GM19023 (cell line): ENCODE data around the gene KRT36.

ENCODE experiments used
- ATAC-seq: cut with Tn5 transposase; IDR thresholded peaks from one replicate; pipeline ENCODE4 v1.9.1; 2021; ENCODE audit warnings: mild to moderate bottlenecking, moderate library complexity; ENCODE audit not compliant: unreplicated experiment

Gene KRT36

GRCh38 chr17:41480136-41480535 is 9.6 kb downstream of the KRT36 start:
- ATAC-seq: no peak

GRCh38 chr17:41478237-41478636 is 11.5 kb downstream of the KRT36 start:
- no peak for ATAC-seq

GRCh38 chr17:41476866-41477815 is 12.6 kb downstream of the KRT36 start:
- no peak for ATAC-seq

DNA sequence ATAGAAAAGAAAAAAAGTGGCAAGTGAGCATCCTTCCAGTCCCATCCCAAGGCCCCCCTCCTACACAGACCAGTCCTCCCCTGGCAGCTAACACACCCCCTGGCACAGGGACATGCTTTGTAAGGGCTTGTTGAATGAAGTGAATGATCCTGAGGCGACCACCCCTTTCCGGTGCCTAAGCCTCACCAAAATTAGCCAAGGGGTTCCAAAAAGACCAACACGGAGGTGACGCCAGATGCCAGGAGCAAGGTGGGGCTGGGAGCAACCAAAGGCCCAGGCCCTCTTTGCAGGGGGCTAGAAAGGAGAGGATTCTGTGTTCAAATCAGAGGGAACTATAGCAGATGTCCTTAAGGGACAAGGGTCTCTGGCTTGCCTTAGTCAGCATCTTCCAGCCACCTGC is 14.3 kb downstream of the KRT36 start:
- no peak for ATAC-seq

GRCh38 chr17:41474863-41475262 is 14.8 kb downstream of the KRT36 start:
- ATAC-seq: no peak

- no peak for ATAC-seq
These were observed 21.4 kb downstream of the KRT36 start for GRCh38 chr17:41468346-41468745.

DNA sequence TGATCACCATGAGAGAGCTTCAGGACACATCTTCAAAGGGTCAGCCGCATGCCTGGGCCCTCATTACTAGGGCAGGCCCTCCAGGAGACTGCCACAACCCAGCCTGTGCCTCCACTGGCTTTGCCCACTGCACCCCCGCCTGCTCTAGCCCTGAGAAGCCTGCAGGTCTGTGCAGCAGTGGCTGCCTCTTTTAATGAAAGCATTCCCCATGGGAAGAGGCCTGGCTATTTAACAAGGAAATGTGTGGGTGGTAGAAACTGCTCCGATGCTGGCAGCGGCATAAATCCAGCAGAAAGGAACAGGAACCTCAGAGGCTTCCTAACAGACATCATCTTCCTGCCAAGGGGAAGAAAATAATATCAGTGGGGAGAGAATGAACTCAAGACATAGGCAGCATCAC is 22.1 kb downstream of the KRT36 start:
- ATAC-seq: no peak

DNA sequence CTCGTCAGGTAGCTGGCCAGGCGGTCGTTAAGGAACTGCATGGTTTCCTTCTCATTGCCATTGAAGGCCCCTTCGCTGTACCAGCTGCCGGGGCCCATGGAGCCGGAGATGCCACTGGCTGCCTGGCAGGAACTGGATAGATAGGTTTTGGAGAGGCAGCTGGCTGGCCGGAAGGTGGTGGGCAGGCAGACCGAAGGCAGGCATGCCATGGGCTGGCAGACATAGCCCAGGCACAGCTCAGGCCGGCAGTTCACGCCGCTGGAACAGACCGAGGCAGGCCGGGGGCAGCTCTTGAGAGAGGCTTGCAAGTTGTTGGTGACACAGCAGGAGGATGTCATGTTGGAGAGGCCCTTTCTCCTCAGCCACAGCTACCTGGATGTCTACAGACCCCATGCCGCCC is 22.7 kb downstream of the KRT36 start, which contains the start of gene KRT32:
TSS of gene KRT32 (minus strand) at position 399 of the 400 bp plus-strand sequence. CDS start at position 338, 61 bp downstream.
- ATAC-seq: no peak

GRCh38 chr17:41464682-41465081 is 25.0 kb downstream of the KRT36 start:
- no peak for ATAC-seq

DNA sequence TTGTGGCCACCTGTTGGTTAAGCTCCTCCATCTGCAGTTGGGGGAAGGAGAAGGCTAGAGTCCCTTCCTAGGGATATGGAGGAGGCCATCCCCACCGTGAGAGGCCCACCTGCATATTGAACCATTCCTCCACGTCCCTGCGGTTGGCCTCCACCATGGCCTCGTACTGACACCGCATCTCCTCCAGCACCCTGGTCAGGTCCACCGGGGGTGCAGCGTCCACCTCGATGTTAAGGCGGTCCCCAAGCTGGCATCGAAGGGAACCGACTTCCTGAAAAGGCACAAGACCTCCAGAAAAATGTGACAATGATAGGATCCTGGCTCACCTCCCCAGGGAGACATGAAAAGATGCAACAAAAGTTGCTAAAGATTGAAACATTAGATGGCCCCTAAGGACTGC is 25.5 kb downstream of the KRT36 start:
- no peak for ATAC-seq

- ATAC-seq: no peak
These were observed 26.0 kb downstream of the KRT36 start for GRCh38 chr17:41463746-41464145.

DNA sequence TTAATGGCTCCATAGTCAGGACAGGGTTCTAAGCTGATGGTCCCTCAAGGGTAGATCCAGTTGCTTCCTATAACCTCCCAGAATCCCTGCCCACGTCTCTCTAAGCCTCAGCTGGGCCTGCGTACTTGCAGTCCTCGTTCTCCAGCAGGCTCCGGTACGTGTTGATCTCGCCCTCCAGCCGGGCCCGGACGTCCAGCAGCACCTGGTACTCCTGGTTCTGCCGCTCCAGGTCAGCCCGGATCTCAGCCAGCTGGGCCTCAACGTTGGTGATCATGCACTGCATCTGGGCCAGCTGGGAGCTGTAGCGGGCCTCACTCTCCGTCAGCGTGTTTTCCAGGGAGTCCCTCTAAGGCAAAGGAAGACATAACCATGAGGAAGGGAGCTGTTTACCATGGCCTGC is 27.0 kb downstream of the KRT36 start:
- no peak for ATAC-seq

- ATAC-seq: no peak
These were observed 32.0 kb downstream of the KRT36 start for GRCh38 chr17:41457676-41458075.

DNA sequence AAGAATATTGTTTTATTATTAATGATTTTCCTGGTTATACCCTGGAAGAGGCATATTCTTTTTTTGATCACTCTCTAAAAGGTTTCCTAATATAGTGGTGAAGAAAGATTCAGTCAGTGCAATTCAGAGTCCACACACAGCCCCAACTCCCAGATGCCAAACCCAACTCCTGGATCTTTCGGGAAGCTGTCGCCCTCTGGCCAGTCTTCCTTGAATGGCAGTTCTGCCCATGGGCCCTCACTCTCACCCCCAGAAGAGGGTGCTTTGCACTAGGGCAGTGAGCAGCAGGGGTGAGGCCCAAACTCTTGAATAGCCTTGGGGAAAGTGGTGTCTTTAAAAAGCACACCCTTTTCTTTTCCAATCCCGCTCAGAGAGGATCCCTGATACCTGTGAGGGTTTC is 33.5 kb downstream of the KRT36 start:
- ATAC-seq: no peak

- ATAC-seq: no peak
These were observed 34.5 kb downstream of the KRT36 start for GRCh38 chr17:41455236-41455635.

- no peak for ATAC-seq
These were observed 36.6 kb downstream of the KRT36 start for GRCh38 chr17:41453066-41453465.

DNA sequence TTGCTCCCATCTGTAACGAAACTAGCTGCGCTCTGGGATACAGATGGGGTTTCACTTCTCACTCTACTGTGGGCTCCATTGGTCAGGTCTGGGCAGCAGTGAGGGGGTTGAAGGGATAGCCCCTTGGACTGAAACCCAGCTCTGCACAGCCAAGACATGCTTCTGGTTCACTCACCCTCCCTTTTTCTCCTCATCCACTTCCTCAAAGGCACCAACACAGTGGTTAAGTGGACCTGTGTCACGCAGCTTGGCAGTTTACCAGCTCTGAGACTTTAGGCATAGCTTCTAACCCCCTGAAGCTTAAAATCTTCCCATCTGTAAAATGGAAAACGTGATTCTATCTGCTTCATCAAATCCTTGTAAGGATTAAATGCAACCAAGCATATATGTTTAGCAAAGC is 37.4 kb downstream of the KRT36 start:
- no peak for ATAC-seq

- ATAC-seq: no peak
These were observed 38.5 kb downstream of the KRT36 start for GRCh38 chr17:41451154-41451728.

DNA sequence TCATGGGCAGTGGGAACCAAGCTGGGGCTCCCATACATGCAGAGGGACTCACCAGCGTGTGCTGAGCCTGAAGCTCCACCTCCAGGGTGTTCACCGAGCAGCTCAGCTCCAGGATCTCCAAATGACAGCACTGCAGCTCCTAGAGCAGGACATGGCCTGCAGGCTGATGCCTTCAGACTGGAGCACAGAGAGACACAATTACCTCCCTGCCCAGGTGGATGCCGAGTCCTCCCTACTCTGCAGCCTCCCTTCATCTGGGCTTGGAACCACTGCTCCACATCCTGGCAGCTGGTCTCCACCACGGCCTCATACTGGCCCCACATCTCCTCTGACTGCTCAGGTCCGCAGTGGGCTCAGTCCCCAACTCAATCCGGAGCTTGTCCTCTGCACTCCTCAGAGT is 40.7 kb downstream of the KRT36 start:
- ATAC-seq: no peak

DNA sequence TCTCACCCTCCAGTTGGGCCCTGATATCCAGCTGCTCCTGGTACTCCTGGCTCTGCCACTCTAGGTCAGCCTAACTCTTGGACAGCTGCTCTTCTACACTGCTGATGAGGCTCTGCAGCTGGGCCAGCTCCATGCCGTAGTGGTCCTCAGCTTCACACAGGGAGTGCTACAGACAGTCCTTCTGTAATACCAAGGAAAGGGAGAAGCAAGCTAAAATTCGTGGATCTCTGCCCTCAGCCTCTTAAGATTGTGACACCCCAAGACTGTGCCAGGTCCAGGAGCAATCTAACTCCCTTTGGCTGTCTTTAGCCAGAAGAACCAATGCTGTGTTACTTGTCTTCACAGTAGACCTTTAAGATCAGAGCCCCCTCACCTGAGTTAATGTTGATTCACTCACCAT is 41.2 kb downstream of the KRT36 start:
- no peak for ATAC-seq

DNA sequence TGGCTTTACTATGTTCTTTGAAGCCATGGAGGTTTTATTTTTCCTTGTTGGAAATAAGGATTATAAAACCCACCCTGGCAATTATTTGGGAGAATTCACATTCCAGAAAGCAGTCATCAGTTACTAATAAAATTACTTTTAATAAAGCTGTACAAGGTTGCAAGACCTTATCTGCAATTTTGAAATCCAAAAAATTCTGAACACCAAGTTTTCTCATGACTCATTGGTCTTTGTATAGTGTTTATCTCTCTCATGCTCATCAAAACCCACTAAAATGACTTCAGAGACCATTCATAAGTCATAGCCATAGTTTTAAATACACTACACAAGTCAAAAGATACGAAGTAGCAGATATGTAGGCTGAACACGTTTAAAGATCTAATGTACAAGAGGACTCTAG is 42.9 kb downstream of the KRT36 start:
- no peak for ATAC-seq

GRCh38 chr17:41444640-41445039 is 45.1 kb downstream of the KRT36 start:
- ATAC-seq: no peak
